Effector CD4-positive, alpha-beta T cell (primary cell): ENCODE measurements around the gene GRM2.

Source experiments
- DNase-seq: peaks from one replicate; pipeline ENCODE4 v3.0.0-alpha.2; 2020

The GRM2 gene

DNA sequence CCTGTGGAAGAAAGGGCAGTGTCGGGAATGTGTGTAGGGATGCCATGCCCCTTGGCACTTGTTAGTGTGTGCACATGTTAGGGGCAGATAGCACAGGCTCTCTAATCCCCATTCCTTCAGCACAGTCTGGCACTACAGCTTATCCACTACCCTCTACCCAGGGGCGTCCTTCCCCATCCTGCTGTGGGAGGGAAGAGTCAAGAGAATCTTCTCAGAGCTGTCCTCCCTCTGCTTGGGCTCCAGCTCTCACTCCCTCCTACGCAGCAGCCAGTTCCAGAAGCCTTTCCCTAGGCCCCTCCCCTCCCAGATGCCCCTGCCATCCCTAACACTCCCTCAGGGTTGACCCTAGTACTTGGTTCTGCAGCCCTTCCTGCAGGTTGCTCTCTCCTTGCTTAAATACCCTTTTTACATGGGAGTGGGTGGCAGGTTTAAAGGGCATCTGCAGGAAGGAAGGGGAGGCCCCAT lies 815 bp upstream of the GRM2 start:
- no peak for DNase-seq

DNA sequence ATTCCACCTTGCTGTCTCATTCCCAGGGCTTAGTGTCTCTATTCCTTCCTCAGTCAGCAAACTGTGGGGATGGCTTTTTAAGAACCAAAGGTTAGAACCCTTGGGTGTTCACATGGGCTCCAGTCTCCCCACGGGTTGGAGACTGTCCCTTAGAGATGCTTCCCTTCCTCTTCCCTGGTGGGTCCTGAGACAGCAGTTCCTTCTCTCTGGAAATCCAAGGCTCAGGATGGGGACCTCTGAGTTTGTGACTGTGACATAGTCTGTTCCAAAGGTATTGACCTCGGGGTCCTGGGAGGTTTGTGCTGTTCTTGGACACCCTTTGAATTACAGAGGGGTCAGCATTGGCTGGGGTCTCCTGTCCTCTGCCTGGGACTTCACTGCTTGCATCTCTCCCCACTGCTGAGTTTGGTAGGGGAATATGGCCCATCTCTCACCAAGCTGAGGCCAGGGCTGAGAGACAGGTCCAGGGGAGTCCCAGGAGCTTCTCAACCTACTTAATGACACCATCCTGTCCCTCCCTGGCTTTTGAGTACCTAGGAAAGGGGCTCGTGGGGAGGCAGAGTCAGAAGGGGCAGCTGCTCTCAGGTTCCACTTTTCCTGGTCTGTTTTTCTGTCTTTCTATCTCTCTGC lies 1.5 kb downstream of the GRM2 start:
- DNase-seq = peak; percentile 0

DNA sequence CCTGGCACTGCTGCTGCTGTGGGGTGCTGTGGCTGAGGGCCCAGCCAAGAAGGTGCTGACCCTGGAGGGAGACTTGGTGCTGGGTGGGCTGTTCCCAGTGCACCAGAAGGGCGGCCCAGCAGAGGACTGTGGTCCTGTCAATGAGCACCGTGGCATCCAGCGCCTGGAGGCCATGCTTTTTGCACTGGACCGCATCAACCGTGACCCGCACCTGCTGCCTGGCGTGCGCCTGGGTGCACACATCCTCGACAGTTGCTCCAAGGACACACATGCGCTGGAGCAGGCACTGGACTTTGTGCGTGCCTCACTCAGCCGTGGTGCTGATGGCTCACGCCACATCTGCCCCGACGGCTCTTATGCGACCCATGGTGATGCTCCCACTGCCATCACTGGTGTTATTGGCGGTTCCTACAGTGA lies 2.1 kb downstream of the GRM2 start:
- DNase-seq = no peak

DNA sequence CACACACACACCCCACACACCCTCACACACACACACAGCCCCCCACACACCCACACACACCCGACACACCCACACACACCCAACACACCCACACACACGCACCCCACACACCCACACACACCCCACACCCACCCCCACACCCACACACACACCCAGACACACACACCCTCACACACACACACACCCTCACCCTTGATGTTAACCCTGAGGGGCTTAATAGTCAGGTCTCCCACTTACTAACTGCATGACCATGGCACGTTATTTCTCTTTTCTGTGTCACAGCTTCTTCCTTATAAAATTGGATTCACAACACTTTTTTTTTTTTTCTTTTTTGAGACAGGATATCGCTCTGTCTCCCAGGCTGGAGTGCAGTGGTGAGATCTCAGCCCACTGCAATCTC lies 2.8 kb downstream of the GRM2 start:
- DNase-seq = no peak

DNA sequence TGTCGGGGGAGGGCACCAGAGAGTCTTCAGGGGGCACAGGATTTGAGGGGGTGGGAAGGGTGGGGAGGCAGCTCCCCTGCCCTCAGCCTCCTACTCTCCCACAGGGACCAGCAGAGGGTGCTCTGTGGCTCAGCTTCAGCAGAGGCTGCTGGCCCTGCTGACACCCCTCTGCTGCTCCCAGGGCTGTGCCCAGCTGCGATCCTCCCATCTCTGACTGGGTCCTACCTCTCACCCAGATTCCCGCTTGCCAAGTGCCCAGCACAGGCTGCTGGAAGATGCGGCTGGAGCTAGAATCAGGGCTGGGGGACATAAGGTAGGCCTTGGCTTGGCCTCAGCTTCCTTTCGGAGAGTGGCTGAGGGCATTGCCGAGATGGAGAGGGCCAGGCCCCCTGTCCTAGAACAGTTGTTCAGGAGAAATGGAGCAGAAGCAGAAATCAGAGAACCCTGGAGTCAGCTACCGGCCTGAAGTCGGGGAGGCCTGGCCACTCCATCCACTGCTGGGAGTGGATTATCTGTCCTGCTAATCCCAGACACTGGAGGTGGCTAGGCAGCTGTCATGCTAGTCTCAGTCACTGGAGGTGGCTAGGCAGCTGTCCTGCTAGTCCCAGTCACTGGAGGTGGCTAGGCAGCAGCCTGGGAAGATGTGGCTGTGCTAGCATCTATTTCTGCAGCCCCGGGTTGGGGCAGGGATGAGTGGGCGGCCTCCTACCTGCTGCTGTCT lies 3.9 kb downstream of the GRM2 start:
- no peak for DNase-seq

DNA sequence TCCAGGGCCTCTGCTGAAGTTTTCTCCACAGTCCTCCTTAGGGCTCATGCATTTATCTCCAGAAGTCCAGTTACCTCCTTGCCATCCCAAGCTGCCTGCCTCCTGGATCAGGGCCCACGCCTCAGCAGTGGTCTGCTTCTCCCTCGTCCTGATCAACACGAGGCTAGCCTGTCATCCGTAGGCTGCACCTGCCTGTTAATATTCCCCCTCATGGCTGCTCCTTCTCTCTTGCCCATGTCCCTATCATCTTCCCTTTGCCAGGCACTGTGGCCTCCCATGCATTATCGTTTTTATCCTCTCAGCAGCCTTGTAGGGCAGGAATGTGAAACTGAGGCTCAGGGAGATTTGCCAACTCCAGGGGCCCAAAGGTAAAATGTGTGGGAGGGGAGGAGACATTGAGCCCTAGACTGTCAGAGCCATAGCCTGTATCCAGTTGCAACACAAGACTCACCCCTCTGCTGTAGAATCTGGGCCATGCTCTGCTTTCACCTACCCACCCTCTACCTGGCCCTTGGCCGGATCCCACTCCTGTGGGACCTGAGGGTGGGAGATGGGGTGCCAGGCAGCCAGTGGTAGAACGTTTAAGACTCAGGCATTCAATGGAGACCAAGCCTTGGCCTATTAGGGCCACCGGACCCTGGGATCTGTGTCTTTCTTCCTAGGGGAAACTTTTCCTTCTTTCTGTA lies 4.6 kb downstream of the GRM2 start:
- no peak for DNase-seq

DNA sequence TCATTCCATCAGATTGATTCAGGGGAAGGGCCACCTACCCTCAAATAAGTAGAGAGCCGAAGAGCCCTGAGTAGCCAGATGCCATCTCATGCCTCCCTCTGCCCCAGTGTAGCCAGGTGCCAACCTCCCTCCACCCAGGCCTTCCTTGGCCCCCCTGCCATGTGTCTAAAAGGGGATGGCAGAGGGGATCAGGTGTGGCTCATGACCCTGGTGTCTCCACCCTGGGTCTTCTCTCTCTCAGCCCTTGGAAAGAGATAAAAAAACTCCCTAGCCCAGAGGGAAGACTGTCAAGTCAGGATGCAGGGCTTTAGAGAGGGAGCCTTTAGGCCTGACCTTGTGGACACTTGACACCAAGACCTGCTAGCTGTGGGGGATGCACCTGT lies 5.2 kb downstream of the GRM2 start:
- no peak for DNase-seq

DNA sequence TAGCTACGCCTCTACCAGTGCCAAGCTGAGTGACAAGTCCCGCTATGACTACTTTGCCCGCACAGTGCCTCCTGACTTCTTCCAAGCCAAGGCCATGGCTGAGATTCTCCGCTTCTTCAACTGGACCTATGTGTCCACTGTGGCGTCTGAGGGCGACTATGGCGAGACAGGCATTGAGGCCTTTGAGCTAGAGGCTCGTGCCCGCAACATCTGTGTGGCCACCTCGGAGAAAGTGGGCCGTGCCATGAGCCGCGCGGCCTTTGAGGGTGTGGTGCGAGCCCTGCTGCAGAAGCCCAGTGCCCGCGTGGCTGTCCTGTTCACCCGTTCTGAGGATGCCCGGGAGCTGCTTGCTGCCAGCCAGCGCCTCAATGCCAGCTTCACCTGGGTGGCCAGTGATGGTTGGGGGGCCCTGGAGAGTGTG lies 5.7 kb downstream of the GRM2 start:
- no peak for DNase-seq

DNA sequence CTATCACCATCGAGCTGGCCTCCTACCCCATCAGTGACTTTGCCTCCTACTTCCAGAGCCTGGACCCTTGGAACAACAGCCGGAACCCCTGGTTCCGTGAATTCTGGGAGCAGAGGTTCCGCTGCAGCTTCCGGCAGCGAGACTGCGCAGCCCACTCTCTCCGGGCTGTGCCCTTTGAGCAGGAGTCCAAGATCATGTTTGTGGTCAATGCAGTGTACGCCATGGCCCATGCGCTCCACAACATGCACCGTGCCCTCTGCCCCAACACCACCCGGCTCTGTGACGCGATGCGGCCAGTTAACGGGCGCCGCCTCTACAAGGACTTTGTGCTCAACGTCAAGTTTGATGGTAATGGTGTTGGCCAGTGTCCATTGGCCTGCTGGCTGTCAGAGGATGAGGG lies 6.1 kb downstream of the GRM2 start:
- DNase-seq = no peak

DNA sequence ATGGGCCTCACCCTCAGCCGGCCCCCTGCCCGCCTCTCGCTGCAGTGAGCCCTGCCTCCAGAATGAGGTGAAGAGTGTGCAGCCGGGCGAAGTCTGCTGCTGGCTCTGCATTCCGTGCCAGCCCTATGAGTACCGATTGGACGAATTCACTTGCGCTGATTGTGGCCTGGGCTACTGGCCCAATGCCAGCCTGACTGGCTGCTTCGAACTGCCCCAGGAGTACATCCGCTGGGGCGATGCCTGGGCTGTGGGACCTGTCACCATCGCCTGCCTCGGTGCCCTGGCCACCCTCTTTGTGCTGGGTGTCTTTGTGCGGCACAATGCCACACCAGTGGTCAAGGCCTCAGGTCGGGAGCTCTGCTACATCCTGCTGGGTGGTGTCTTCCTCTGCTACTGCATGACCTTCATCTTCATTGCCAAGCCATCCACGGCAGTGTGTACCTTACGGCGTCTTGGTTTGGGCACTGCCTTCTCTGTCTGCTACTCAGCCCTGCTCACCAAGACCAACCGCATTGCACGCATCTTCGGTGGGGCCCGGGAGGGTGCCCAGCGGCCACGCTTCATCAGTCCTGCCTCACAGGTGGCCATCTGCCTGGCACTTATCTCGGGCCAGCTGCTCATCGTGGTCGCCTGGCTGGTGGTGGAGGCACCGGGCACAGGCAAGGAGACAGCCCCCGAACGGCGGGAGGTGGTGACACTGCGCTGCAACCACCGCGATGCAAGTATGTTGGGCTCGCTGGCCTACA lies 8.5 kb downstream of the GRM2 start:
- DNase-seq = no peak

DNA sequence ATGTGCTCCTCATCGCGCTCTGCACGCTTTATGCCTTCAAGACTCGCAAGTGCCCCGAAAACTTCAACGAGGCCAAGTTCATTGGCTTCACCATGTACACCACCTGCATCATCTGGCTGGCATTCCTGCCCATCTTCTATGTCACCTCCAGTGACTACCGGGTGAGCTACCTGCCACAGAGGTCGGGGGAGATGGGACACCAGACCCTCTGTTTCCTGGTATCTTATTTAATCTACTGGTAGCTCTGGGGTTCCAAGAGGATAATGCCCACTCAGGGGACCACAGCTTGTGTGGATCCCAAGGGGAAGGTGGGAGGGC lies 9.1 kb downstream of the GRM2 start:
- no peak for DNase-seq

DNA sequence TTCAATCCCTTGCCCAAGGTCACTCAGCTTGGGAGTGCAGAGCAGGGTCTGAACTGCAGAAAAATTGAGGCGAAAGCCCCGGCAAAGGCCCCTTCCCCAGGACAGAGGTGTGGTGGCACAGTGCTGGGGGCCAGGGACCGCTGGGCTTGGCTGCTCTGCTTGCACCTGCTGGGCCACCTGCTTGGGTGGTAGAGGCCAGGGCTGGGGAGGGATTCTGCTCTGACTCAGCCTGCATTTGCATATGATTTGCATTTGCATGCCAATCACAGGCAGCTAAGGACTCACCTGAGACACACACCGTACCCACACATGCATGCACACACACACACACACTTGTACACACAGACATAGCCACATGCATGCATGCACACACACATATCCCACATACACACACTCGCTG lies 9.9 kb downstream of the GRM2 start:
- no peak for DNase-seq

DNA sequence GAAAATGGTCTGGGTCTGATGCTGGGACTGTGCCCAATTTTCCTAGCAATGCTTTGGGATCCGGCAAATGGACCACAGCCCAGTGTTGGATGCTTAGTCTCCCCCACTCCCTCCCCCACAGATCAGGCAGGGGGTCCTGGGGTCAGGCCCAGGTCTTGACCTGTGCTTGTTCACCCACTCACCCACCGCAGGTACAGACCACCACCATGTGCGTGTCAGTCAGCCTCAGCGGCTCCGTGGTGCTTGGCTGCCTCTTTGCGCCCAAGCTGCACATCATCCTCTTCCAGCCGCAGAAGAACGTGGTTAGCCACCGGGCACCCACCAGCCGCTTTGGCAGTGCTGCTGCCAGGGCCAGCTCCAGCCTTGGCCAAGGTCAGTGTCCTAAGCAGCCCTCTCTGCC lies 10.6 kb downstream of the GRM2 start:
- no peak for DNase-seq

DNA sequence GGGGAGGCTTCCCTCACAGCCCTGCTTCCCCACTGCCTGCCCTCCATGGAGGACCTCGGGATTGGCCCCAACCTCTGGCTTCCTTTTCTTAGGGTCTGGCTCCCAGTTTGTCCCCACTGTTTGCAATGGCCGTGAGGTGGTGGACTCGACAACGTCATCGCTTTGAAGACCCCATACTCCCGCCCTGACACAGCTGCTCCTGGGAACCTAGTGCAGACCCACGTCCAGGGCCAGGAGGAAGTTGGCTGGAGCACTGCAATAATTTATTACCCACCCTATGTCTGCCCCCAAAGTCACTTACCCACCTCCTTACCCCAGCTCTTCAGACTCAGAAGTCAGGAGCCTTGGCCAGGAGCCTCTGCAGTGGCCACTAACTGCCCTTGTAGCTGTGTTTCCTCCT lies 11.1 kb downstream of the GRM2 start:
- no peak for DNase-seq

DNA sequence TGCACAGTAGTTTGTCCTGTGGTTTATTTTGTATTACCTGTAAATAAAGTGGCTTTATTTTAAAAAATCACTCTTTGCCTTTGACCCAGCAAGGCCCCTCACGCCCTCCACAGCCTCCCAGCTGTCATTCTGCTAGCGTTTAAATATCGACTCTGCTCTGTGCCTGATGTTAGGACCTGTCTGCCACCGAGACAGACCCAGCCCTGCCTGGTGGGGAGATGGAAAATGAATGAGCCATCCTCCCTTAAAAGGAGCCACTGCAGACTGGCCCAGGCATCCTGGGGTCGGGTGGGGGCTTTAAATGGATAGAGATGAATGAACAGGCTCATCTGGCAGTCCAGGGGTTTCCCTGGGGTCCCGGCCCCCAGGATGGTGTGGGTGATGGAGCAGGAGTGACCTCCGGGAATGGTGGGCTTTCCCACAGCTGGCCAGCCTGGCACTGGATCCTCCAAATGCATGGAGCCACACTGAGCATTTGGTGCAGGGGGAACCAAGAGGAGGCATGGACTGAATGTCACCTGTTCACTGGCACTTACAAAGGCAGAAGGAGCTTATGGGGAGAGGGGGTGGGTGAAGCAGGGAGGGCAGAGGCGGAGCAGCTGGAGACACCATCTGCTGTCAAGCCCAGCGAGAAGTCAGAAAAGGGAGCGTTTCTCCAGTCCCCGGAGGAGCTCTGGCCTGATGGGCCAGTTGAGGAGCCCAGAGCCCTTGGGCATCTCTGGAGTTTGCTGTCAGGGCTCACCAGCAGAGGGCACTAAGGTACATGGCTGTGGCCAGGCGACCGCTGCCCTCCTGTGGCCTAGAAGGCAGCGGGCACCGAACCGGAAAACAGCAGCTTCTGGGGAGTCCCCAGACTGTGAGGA lies 11.9 kb downstream of the GRM2 start:
- no peak for DNase-seq

DNA sequence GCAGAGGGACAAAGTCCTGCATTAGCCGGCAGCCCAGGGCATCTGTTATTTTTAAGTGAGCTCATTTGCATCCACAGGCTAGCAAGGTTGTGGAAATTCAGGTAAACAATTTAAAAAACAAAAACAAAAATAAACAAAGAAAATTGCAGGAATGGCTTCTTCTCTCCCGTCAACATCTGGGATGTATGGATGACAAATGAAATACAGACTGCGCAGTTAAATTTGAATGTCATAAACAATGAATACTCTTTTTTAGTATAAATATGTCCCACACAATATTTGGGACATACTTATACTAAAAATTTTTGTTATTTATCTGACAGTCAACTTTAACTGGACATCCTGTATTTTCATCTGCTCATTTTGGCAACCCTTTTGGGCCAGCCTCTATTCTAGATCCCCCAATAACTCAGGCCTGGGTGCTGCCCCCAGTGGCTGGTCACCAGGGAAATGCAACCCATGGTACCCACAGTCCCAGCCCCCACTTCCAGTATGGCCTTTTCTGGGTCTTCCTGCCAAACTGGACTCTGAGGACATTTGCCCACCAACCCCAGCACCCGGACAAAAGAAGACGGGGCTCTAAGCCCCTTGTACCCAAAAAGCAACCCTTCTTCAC lies 12.7 kb downstream of the GRM2 start:
- no peak for DNase-seq

DNA sequence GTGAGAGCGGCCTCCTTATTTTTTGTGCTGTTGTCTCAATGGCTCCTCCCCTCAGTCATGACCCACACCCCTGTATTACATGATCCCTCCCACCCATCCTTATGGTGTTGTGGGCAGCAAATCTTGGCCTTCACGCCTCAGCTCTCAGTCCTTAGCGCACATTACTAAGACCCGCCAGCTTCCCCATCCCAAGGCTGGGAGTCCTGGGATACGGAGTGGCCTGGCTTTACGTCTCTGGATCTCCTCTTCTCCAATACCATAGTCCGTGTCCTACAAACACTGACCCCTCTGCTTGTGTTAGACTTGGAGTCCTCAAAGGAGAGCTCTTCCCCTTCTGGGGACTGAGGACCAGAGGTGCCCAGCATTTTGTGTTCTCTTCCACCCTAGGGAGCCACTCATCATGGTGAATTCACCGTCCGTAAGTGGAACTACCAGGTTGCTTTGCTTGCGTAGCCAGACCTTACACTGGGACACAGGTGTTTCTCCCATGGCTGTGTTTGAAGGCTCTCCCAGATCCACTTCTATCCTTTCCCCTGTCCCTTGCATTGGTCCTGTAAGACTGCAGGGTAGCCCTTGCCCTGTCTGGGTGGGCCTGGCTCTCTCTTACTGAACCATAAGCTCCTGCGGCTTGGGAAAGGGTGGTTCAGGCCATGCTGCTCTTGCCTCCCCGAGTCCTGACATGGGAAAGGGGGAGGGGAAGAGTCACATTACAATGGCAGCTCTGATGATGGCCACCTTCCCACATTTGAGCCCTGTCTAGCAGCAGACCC lies 13.6 kb downstream of the GRM2 start:
- no peak for DNase-seq

DNA sequence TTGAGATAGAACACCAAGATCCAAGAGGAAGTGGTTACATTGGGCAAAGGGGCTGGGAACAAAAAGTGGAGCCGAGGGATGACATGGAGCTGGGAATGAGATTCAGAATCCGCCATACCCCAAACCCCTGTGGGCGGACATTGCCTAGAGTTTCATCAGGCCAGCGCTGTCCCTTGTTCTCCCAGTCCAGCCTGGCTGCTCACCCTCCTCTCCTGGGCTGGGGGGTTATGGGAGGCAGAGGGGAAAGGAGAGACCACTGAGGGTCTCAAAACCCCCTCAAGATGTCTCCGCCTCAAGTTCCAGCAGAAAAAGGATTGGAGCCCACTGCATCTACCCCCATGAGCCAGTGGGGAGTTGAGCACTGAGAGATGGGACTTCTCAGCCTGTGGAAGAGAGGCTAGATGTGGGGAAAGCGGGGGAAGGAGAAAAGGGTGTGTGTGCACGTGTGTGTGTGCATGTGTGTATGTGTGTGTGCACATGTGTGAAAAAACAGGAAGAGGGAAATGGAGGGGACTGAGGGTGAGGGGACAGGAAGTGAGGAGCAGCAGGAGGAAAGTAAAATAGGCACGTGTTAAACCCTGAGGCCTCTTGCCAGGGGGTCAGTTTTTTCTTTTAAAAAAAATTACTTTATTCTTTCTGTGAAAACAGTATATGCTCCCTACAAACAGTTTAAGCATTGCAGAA lies 14.3 kb downstream of the GRM2 start:
- DNase-seq = no peak

DNA sequence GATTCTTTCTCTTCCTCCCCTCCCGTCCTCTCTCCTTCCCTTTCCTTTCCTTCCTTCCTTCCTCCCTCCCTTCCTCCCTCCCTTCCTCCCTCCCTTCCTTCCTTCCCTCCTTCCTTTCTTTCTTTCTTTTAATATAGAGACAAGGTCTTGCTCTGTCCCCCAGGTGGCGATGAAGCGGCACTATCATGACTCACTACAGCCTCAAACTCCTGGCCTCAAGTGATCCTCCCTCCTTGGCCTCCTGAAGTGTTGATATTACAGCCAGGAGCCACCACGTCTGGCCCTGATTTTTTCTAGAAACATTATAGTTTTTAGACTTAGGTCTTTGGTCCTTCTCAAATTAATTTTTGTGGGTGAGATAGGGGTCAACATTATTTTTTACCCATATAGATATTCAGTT lies 15.5 kb downstream of the GRM2 start:
- no peak for DNase-seq

DNA sequence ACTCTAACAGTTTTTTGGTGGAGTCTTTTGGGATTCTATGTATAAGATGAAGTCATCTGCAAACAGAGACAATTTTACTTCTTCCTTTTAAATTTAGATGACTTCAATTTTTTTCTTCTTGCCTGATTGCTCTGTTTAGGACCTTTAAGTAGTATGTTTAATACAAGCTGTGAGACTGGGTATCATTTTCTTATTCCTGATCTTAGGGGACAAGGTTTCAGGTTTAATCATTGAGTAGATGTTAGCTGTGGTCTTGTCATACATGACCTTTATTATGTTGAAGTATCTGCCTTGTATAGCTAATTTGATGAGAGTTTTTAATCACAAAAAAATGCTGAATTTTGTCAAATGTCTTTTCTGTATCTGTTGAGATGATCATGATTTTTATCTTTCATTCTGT lies 20.6 kb downstream of the GRM2 start:
- no peak for DNase-seq
